Measurements from ENCODE around the gene ZNF804A. TPM values are rescaled to one million over a fixed set of nuclear protein-coding genes. Genes with fewer than 3 reads are reported as not detected.

Gene ZNF804A
- total RNA-seq, 1 donor from 2014 or later = 2.3 TPM

DNA sequence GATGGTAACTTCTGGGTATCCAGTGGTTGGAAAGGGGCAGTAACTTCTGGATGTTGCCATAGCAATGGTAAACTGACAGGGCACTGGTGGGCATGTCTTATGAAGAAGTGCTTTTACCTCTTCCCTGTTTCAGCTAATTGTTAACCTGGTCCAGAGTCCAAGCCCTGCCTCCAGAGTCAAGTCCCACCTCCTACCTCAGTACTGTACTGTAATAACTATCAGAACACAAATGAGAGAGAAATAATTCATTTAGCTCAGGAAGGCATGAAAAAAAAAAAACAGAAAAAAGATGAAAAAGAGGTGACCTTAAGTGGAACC, 237.0 kb downstream of the ZNF804A start:
- intact Hi-C loops (cut with micrococcal nuclease) = no loop called here
- H3K4me3 Mint-ChIP-seq = no peak overlapping the region

DNA sequence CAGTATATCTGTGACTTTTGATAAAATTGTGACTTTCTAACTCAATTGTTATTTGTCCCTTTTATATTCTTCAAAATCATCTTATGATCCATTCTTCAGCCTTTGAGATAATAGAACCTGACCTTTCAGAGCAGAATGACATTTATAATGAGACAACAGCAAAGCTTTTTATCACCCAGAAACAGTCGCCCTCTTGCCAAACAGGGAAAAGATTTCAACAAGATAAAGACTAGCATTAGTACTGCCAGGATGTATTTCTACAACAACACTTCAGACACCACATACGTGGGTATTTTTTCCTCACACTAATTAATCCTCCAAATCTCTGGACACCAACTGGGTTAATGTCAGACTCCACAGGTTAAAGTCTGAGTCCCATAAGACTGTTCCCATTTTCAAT, 249.0 kb downstream of the ZNF804A start:
- Mint-ChIP-seq H3K27ac (no peak overlapping the region), H3K4me1 (no peaks in the 10 kb centered on the region), H3K9me3 (peaks cover 2% of the 10 kb centered on the region), H3K4me3 (no peak overlapping the region), H3K36me3 (ENCODE audit: low read depth) (no peaks in the 10 kb centered on the region), H3K27me3 (no peaks in the 10 kb centered on the region)
- DNase-seq (no peak), ATAC-seq (ENCODE audit: low read depth) (no peak)
- ChIA-PET CTCF (no interaction called here), POLR2A (no interaction called here)
- intact Hi-C loops (cut with micrococcal nuclease) = no loop called here
- no peak for TF ChIP-seq CTCF (IDR thresholded peaks at IDR 0.05)

More for the DNA sequence above, 237.0 kb downstream of the ZNF804A start:
- ChIA-PET CTCF (no interaction called here), POLR2A (no interaction called here)
- Mint-ChIP-seq H3K9me3 (no peaks in the 10 kb centered on the region), H3K27me3 (no peaks in the 10 kb centered on the region), H3K36me3 (ENCODE audit: low read depth) (no peaks in the 10 kb centered on the region), H3K4me1 (no peaks in the 10 kb centered on the region), H3K27ac (no peak overlapping the region)
- DNase-seq (no peak), ATAC-seq (ENCODE audit: low read depth) (no peak)
- no peak for TF ChIP-seq CTCF (IDR thresholded peaks at IDR 0.05)

DNA sequence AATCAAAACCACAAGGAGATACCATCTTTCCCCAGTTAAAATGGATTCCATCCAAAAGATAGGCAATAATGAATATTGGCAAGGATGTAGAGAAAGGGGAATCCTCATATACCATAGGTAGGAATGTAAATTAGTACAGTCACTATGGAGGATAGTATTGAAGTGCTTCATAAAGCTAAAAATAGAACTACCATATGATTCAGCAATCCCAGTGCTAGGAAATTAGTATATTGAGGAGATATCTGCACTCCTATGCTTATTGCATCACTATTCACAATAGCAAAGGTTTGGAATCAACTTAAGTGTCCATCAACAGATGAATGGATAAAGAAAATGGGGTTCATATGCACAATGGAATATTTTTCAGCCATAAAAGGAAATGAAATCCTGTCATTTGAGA, 251.2 kb downstream of the ZNF804A start:
- no peak overlapping the region for H3K27ac Mint-ChIP-seq
- no peaks in the 10 kb centered on the region for H3K4me1 Mint-ChIP-seq
- intact Hi-C loops (cut with micrococcal nuclease) = no loop called here
- H3K9me3 Mint-ChIP-seq = peaks cover 2% of the 10 kb centered on the region
- H3K27me3 Mint-ChIP-seq = no peaks in the 10 kb centered on the region
- H3K36me3 Mint-ChIP-seq (ENCODE audit: low read depth) = no peaks in the 10 kb centered on the region
- no peak for TF ChIP-seq CTCF (IDR thresholded peaks at IDR 0.05)
- ChIA-PET CTCF (no interaction called here), POLR2A (no interaction called here)
- H3K4me3 Mint-ChIP-seq = no peak overlapping the region
- ATAC-seq (ENCODE audit: low read depth) (no peak), DNase-seq (no peak)

DNA sequence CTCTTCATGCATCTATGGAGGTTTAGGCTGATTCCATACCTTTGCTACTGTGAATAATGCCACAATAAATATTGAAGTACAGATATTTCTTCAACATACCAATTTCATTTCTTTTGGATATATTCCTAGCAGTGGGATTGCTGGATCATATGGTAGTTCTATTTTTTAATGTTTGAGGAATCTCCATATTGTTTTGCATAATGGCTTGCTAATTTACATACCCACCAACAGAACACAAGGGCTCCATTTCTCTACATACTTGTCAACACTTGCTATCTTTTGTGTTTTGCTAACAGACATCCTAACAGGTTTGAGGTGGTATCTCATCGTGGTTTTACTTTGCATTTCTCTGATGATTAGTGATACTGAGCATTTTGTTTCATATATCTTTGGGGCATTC, 253.2 kb downstream of the ZNF804A start:
- H3K9me3 Mint-ChIP-seq = peaks cover 2% of the 10 kb centered on the region
- H3K27me3 Mint-ChIP-seq = no peaks in the 10 kb centered on the region
- intact Hi-C loops (cut with micrococcal nuclease) = no loop called here

GRCh38 chr2:184859187-184859586, 260.9 kb downstream of the ZNF804A start:
- peaks cover 12% of the 10 kb centered on the region for H3K9me3 Mint-ChIP-seq
- ChIA-PET POLR2A (no interaction called here), CTCF (no interaction called here)
- no peaks in the 10 kb centered on the region for H3K27me3 Mint-ChIP-seq
- ATAC-seq (ENCODE audit: low read depth) = no peak
- H3K27ac Mint-ChIP-seq = no peak overlapping the region
- intact Hi-C loops (cut with micrococcal nuclease) = no loop called here
- H3K4me3 Mint-ChIP-seq = no peak overlapping the region
- TF ChIP-seq CTCF (IDR thresholded peaks at IDR 0.05) = no peak
- no peaks in the 10 kb centered on the region for H3K36me3 Mint-ChIP-seq (ENCODE audit: low read depth)
- H3K4me1 Mint-ChIP-seq = no peaks in the 10 kb centered on the region
- DNase-seq = no peak

More for the DNA sequence above, 253.2 kb downstream of the ZNF804A start:
- DNase-seq = no peak
- ChIA-PET CTCF (no interaction called here), POLR2A (interaction anchor here (0.7 kb wide), 1 partner anchor 1636 kb away, joined by 4 read pairs; no protein-coding TSS in a partner anchor)
- Mint-ChIP-seq H3K4me3 (no peak overlapping the region), H3K36me3 (ENCODE audit: low read depth) (no peaks in the 10 kb centered on the region), H3K4me1 (no peaks in the 10 kb centered on the region), H3K27ac (no peak overlapping the region)
- ATAC-seq (ENCODE audit: low read depth) = no peak
- TF ChIP-seq CTCF (IDR thresholded peaks at IDR 0.05) = no peak

Measured in activated B cell treated with CpG ODN at 0.5 μM for 24 hours (primary cell).